ENCODE measurements around the gene MYRIP. TPM values are rescaled to one million over a fixed set of nuclear protein-coding genes. Genes with fewer than 3 reads are reported as not detected.
"Not testable (repeated sequence)": the region's sequence is repeated elsewhere in the genome, so short reads cannot be mapped to it uniquely, and the experiment has no call there.

The MYRIP gene
- total RNA-seq, 1 donor from 2014 or later = 8.4 TPM

- intact Hi-C loops (cut with DNase I) = no loop called here
- no peak for ATAC-seq
- DNase-seq (ENCODE audit: low spot score) = no peak
Observed at GRCh38 chr3:40055361-40055760, 246.0 kb downstream of the MYRIP start.

- intact Hi-C loops (cut with DNase I) = no loop called here
- DNase-seq (ENCODE audit: low spot score) = no peak
- ATAC-seq = no peak
Observed at GRCh38 chr3:40055956-40056355, 246.5 kb downstream of the MYRIP start.

- no peak for ATAC-seq
- DNase-seq (ENCODE audit: low spot score) = no peak
- intact Hi-C loops (cut with DNase I) = no loop called here
Observed at GRCh38 chr3:40057077-40057476, 247.7 kb downstream of the MYRIP start.

- DNase-seq (ENCODE audit: low spot score) (no peak), ATAC-seq (no peak)
- intact Hi-C loops (cut with DNase I) = no loop called here
Observed at GRCh38 chr3:40057786-40058185, 248.4 kb downstream of the MYRIP start.

GRCh38 chr3:40068636-40069035, 259.2 kb downstream of the MYRIP start:
- intact Hi-C loops (cut with DNase I) = no loop called here
- ATAC-seq (no peak), DNase-seq (ENCODE audit: low spot score) (no peak)

- DNase-seq (ENCODE audit: low spot score) (no peak), ATAC-seq (no peak)
- intact Hi-C loops (cut with DNase I) = no loop called here
Observed at GRCh38 chr3:40070816-40071215, 261.4 kb downstream of the MYRIP start.

- intact Hi-C loops (cut with DNase I) = no loop called here
- DNase-seq (ENCODE audit: low spot score) (no peak), ATAC-seq (no peak)
Observed at GRCh38 chr3:40071683-40072238, 262.4 kb downstream of the MYRIP start.

GRCh38 chr3:40073310-40074007, 264.1 kb downstream of the MYRIP start:
- intact Hi-C loops (cut with DNase I) = no loop called here
- no peak for DNase-seq (ENCODE audit: low spot score)
- ATAC-seq = no peak

GRCh38 chr3:40077139-40077538, 267.7 kb downstream of the MYRIP start:
- intact Hi-C loops (cut with DNase I); DNase-seq (ENCODE audit: low spot score); ATAC-seq: not testable (repeated sequence)

- DNase-seq (ENCODE audit: low spot score); ATAC-seq; intact Hi-C loops (cut with DNase I): not testable (repeated sequence)
Observed at GRCh38 chr3:40077828-40078492, 268.6 kb downstream of the MYRIP start.

- intact Hi-C loops (cut with DNase I) = no loop called here
- no peak for DNase-seq (ENCODE audit: low spot score)
- ATAC-seq = no peak
Observed at GRCh38 chr3:40078590-40078989, 269.2 kb downstream of the MYRIP start.

GRCh38 chr3:40079203-40079846, 269.9 kb downstream of the MYRIP start:
- intact Hi-C loops (cut with DNase I) = no loop called here
- DNase-seq (ENCODE audit: low spot score) = no peak
- ATAC-seq = no peak

GRCh38 chr3:40079847-40080240, 270.4 kb downstream of the MYRIP start:
- intact Hi-C loops (cut with DNase I) = no loop called here
- no peak for ATAC-seq
- no peak for DNase-seq (ENCODE audit: low spot score)

GRCh38 chr3:40083066-40083465, 273.7 kb downstream of the MYRIP start:
- intact Hi-C loops (cut with DNase I) = no loop called here
- no peak for ATAC-seq
- DNase-seq (ENCODE audit: low spot score) = no peak

- DNase-seq (ENCODE audit: low spot score); ATAC-seq; intact Hi-C loops (cut with DNase I): not testable (repeated sequence)
Observed at GRCh38 chr3:40084424-40084823, 275.0 kb downstream of the MYRIP start.

- DNase-seq (ENCODE audit: low spot score) (no peak), ATAC-seq (peak; percentile 50)
- intact Hi-C loops (cut with DNase I) = no loop called here
Observed at GRCh38 chr3:40086890-40087883, 277.8 kb downstream of the MYRIP start.

- DNase-seq (ENCODE audit: low spot score) = no peak
- no peak for ATAC-seq
- intact Hi-C loops (cut with DNase I) = no loop called here
Observed at GRCh38 chr3:40088527-40089170, 279.2 kb downstream of the MYRIP start.

- no peak for ATAC-seq
- intact Hi-C loops (cut with DNase I) = no loop called here
- no peak for DNase-seq (ENCODE audit: low spot score)
Observed at GRCh38 chr3:40096661-40097111, 287.3 kb downstream of the MYRIP start.
